Fibroblast of lung (primary cell): Measurements from ENCODE around the gene ABCA9. TPM values are rescaled to one million over a fixed set of nuclear protein-coding genes. Genes with fewer than 3 reads are reported as not detected.

Source experiments
- DNase-seq, 2 donors: peaks; one replicate each; pipeline versions ENCODE4 v3.0.0 to v3.0.0-alpha.2; 2010; ENCODE audit warnings: low read depth in 2 of 2
- H2AFZ ChIP-seq: 2 replicates; pipeline ENCODE4 v1.5.1; 2012; ENCODE audit warnings: low read length, control low read depth, inconsistent platforms
- H3K27ac ChIP-seq: 2 replicates; pipeline ENCODE4 v1.5.1; 2011; ENCODE audit warnings: low read length, control low read depth; ENCODE audit not compliant: insufficient read depth
- H3K27me3 ChIP-seq: 2 replicates; pipeline ENCODE4 v1.5.1; 2011; ENCODE audit warnings: mild to moderate bottlenecking, low read length; ENCODE audit not compliant: control insufficient read depth, insufficient read depth
- H3K36me3 ChIP-seq: 2 replicates; pipeline ENCODE4 v1.5.1; 2011; ENCODE audit warnings: low read length; ENCODE audit not compliant: control insufficient read depth, insufficient read depth
- H3K4me1 ChIP-seq: 2 replicates; pipeline ENCODE4 v1.5.1; 2011; ENCODE audit warnings: low read length; ENCODE audit not compliant: control insufficient read depth, insufficient read depth; ENCODE audit errors: extremely low read depth
- H3K4me2 ChIP-seq: 2 replicates; pipeline ENCODE4 v1.5.1; 2011; ENCODE audit warnings: low read length, control low read depth; ENCODE audit not compliant: insufficient read depth; ENCODE audit errors: extremely low read depth
- H3K4me3 ChIP-seq, 4 experiments: fragments of 200-600 bp in 1 of 4; sonication (generic) in 1 of 4; replicated peaks in 1 of 4; 2 replicates each; pipeline ENCODE4 v1.5.1; 2011 to 2016; ENCODE audit warnings: low read length in 4 of 4, low read depth in 3 of 4, mild to moderate bottlenecking in 3 of 4, control low read depth in 2 of 4, inconsistent platforms in 1 of 4, mixed read lengths in 1 of 4; ENCODE audit not compliant: insufficient read depth in 1 of 4; ENCODE audit errors: control extremely low read depth in 1 of 4
- H3K79me2 ChIP-seq: 2 replicates; pipeline ENCODE4 v1.5.1; 2012; ENCODE audit warnings: mild to moderate bottlenecking, low read length, inconsistent platforms; ENCODE audit not compliant: control insufficient read depth, insufficient read depth
- H3K9ac ChIP-seq: 2 replicates; pipeline ENCODE4 v1.5.1; 2011; ENCODE audit warnings: mild to moderate bottlenecking, low read length, control low read depth; ENCODE audit not compliant: insufficient read depth
- H3K9me3 ChIP-seq: 2 replicates; pipeline ENCODE4 v1.5.1; 2012; ENCODE audit warnings: low read depth, low read length; ENCODE audit not compliant: control insufficient read depth, insufficient read depth
- H4K20me1 ChIP-seq: 2 replicates; pipeline ENCODE4 v1.5.1; 2011; ENCODE audit warnings: low read length; ENCODE audit not compliant: control insufficient read depth, insufficient read depth; ENCODE audit errors: extremely low read depth
- EZH2 ChIP-seq: IDR thresholded peaks from 2 replicates; pipeline ENCODE4 v1.5.1; 2012; ENCODE audit warnings: low read length, control low read depth, mild to moderate bottlenecking; ENCODE audit errors: missing control alignments
- polyA plus RNA-seq, 2 donors: library from polyadenylated mRNA; depleted of rRNA in 1 of 2; stranded (reverse) in 1 of 2; unstranded in 1 of 2; fragments of >200 nt; gene quantifications; 2 replicates each; pipeline ENCODE4 v1.2.1, GENCODE V29; 2011 to 2012; ENCODE audit warnings: missing spikeins in 1 of 2
- total RNA-seq: library from RNA; depleted of rRNA; stranded (reverse); fragments of >200 nt; gene quantifications from 2 replicates; pipeline ENCODE4 v1.2.1, GENCODE V29; 2014
- TF ChIP-seq, protein P1 (sequence below), 2 donors: IDR thresholded peaks in 1 of 2; conservative IDR thresholded peaks in 1 of 2; 1 replicate in 1 of 2; 2 replicates in 1 of 2; pipeline ENCODE4 v1.5.1; 2011 to 2012; ENCODE audit warnings: low read length in 2 of 2, control low read depth in 1 of 2, inconsistent platforms in 1 of 2, low read depth in 1 of 2, mild to moderate bottlenecking in 1 of 2

The ABCA9 gene
- total and polyA plus RNA-seq, 2 donors (not counting 1 experiment from before 2014, with no cell fraction given), result 1.6 to 3.1 TPM

DNA sequence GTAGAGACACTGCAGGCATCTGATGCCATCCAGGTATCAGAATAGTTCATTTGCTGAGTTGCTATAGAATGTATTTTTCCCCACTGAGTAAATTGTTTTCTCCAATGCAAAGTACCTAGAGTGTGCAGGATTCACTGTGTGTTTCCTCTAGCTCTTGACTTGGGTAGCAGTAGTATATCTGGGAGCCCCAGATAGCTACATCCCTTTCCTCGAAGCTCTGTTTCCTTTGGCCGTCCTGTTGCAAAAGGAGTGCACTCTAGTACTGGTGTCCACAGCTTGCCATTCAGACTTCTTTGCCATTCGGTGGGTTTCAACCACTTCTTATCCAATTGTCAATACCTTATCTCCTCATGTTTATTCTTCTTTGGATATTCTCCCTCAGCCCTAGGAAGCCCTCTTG is 118.3 kb downstream of the ABCA9 start:
- H3K9me3 ChIP-seq, result no peaks in the 10 kb centered on the region
- no peaks in the 10 kb centered on the region for H3K27me3 ChIP-seq
- no peaks in the 10 kb centered on the region for H3K36me3 ChIP-seq
- no peaks in the 10 kb centered on the region for H3K79me2 ChIP-seq
- no peak overlapping the region for H3K4me3 ChIP-seq
- H2AFZ ChIP-seq, result no peak overlapping the region
- H4K20me1 ChIP-seq, result no peaks in the 10 kb centered on the region
- no peaks in the 10 kb centered on the region for H3K4me1 ChIP-seq
- no peak overlapping the region for H3K4me2 ChIP-seq
- TF ChIP-seq, protein P1, sequence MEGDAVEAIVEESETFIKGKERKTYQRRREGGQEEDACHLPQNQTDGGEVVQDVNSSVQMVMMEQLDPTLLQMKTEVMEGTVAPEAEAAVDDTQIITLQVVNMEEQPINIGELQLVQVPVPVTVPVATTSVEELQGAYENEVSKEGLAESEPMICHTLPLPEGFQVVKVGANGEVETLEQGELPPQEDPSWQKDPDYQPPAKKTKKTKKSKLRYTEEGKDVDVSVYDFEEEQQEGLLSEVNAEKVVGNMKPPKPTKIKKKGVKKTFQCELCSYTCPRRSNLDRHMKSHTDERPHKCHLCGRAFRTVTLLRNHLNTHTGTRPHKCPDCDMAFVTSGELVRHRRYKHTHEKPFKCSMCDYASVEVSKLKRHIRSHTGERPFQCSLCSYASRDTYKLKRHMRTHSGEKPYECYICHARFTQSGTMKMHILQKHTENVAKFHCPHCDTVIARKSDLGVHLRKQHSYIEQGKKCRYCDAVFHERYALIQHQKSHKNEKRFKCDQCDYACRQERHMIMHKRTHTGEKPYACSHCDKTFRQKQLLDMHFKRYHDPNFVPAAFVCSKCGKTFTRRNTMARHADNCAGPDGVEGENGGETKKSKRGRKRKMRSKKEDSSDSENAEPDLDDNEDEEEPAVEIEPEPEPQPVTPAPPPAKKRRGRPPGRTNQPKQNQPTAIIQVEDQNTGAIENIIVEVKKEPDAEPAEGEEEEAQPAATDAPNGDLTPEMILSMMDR (conservative IDR thresholded peaks at IDR 0.05 in 1 of 2, IDR thresholded peaks at IDR 0.05 in 1 of 2; ENCODE audit: low read depth in 1 of 2, low read length in 2 of 2), result no peak
- no peak for TF ChIP-seq EZH2
- no peak overlapping the region for H3K9ac ChIP-seq
- H3K27ac ChIP-seq, result no peak overlapping the region
- no peak for DNase-seq

DNA sequence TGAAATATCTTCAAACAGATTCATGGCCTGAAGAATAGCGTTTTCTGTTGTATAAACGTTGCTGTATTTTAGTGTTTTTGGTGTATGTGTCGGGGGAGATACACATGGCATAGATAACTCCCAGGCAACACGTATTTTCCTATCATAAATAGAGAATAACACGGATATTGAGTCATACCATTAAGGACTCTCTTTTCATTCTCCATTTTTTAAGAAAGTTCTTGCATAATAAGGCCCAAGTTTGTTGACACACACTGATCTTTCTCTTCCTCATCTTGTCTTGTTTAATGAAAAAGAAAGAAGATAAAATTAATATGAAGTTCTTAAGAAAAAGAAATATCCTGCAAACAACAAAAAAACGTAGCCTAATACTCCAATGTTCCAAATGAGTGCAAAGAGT is 119.0 kb downstream of the ABCA9 start:
- Histone ChIP-seq H3K4me1 (no peaks in the 10 kb centered on the region), H3K4me2 (no peak overlapping the region), H3K9ac (no peak overlapping the region), H3K27me3 (no peaks in the 10 kb centered on the region), H4K20me1 (no peaks in the 10 kb centered on the region), H3K36me3 (no peaks in the 10 kb centered on the region), H3K27ac (no peak overlapping the region), H3K79me2 (no peaks in the 10 kb centered on the region), H3K9me3 (no peaks in the 10 kb centered on the region), H3K4me3 (no peak overlapping the region), H2AFZ (no peak overlapping the region)
- TF ChIP-seq, protein P1 (conservative IDR thresholded peaks at IDR 0.05 in 1 of 2, IDR thresholded peaks at IDR 0.05 in 1 of 2; ENCODE audit: low read depth in 1 of 2, low read length in 2 of 2), result no peak
- TF ChIP-seq EZH2, result no peak
- no peak for DNase-seq

DNA sequence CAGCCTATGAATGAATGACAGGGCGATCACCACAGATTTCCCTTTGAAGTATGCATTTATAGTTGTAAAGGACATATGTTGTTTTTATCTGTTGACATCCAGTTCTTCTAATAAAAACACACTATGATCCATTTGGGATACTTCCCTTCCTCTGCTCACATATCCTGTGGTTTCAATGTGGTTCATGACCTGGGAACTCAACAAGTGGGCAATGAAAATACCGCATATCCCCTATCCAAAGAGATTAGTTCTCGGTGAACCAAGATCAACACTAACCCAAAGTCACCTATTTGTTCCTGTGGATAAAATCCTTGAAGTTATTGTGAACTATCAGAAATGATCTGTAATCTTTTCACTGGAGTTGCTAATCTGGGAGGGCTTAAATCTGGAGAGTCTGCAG is 121.5 kb downstream of the ABCA9 start:
- Histone ChIP-seq H3K27ac (no peak overlapping the region), H3K9me3 (no peaks in the 10 kb centered on the region), H4K20me1 (no peaks in the 10 kb centered on the region), H3K4me2 (no peak overlapping the region), H3K79me2 (no peaks in the 10 kb centered on the region), H3K9ac (no peak overlapping the region), H3K27me3 (no peaks in the 10 kb centered on the region), H3K4me3 (no peak overlapping the region), H3K4me1 (no peaks in the 10 kb centered on the region), H2AFZ (no peak overlapping the region), H3K36me3 (no peaks in the 10 kb centered on the region)
- TF ChIP-seq, protein P1 (conservative IDR thresholded peaks at IDR 0.05 in 1 of 2, IDR thresholded peaks at IDR 0.05 in 1 of 2; ENCODE audit: low read depth in 1 of 2, low read length in 2 of 2), result no peak
- no peak for TF ChIP-seq EZH2
- no peak for DNase-seq
